ENCODE results near the gene SLC12A1.

DNA sequence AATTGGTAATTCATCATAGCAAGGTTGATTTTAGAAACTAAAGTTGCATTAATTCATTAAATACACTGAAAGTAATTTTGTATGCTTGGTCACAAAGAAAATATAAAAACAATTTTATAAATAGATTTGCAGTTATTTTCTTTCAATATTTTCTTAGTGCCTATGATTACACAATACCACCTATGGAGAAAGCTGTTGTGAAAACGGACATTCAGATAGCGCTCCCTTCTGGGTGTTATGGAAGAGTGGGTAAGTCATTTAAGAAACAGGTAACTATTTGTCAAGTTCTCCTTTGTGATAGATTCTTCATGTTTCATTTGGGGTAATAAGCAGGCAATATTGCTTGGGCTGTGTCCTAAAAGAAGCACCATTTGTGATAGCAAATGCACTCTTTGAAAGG, 128.2 kb downstream of the SLC12A1 start:
- TF ChIP-seq, protein P1, sequence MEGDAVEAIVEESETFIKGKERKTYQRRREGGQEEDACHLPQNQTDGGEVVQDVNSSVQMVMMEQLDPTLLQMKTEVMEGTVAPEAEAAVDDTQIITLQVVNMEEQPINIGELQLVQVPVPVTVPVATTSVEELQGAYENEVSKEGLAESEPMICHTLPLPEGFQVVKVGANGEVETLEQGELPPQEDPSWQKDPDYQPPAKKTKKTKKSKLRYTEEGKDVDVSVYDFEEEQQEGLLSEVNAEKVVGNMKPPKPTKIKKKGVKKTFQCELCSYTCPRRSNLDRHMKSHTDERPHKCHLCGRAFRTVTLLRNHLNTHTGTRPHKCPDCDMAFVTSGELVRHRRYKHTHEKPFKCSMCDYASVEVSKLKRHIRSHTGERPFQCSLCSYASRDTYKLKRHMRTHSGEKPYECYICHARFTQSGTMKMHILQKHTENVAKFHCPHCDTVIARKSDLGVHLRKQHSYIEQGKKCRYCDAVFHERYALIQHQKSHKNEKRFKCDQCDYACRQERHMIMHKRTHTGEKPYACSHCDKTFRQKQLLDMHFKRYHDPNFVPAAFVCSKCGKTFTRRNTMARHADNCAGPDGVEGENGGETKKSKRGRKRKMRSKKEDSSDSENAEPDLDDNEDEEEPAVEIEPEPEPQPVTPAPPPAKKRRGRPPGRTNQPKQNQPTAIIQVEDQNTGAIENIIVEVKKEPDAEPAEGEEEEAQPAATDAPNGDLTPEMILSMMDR (IDR thresholded peaks at IDR 0.05; ENCODE audit: insufficient read depth, low read depth, low read length): no peak
- TF ChIP-seq EZH2 (IDR thresholded peaks at IDR 0.05; ENCODE audit: insufficient read depth, low read length): no peak

All from astrocyte (in vitro differentiated cells and primary cell).